GM18505 (cell line): ENCODE data around the gene KCNJ18.
"Not testable (repeated sequence)": the region's sequence is repeated elsewhere in the genome, so short reads cannot be mapped to it uniquely, and the experiment has no call there.

Experiments
- ATAC-seq: cut with Tn5 transposase; IDR thresholded peaks from one replicate; pipeline ENCODE4 v1.9.1; 2021; ENCODE audit not compliant: unreplicated experiment

KCNJ18 gene

DNA sequence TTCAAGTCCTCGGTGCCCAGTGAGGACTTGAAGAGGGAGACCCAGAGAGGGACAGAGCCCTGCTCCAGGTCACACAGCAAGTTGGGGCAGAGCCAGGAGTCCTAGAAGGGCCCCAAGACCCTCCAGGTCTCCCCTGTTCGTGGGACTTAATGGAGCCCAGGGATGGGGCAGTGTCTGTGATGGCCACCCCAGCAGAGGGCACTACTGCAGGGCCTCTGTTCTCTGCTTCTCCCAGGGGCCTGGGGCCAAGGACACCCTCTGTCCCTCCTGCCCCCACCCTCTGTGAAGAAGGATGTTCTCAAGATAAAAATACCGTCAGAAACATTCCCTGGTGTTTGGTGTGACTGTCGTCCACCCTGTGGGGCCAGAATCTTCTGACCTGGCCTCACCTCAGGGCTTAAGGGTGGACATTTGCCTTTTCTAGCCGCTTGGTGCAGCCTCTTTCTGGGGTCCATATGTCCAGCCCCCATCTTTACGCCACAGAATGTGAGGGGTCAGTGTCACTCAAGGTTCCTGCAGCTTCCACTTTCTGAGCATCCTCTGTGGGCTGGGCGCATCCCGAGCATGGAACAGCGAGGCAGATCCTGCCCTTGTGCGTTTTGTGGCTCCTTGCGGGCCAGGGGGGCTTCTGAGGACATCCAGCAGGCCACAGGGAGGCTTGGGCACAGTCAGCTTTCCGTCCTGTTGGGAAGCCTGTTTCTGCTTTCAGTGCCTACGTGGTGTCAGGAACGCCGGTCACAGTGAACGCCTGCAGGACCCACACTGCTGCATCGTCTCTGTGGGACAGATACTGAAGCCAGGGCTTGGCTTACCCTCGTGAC, at the start of gene KCNJ18:
KCNJ18 (plus strand) TSS at position 641 of the 821 bp plus-strand sequence. CDS start 10,264 bp downstream, outside the sequence.
- not testable (repeated sequence) for ATAC-seq

DNA sequence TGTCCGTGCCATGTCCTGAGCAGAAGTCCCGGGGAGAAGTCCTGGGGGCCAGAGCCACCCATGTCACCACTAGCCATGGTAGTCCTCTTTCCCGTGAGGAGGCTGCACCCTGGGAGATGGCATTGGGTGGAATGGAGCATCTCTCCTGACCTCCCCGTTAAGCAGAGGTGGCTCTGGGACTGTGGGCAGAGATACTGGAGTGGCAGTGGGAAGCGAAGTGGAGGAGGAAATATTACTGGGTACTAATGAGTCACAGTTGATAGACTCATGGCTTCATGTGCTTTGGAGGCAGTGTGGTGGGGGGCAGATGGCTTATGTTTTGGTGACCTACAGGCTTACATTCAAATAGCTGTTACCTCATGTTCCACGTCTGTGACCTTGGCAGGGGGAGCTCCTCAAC, 44.2 kb upstream of the KCNJ18 start:
- not testable (repeated sequence) for ATAC-seq

GRCh38 chr17:21650043-21650442, 42.3 kb upstream of the KCNJ18 start:
- not testable (repeated sequence) for ATAC-seq

DNA sequence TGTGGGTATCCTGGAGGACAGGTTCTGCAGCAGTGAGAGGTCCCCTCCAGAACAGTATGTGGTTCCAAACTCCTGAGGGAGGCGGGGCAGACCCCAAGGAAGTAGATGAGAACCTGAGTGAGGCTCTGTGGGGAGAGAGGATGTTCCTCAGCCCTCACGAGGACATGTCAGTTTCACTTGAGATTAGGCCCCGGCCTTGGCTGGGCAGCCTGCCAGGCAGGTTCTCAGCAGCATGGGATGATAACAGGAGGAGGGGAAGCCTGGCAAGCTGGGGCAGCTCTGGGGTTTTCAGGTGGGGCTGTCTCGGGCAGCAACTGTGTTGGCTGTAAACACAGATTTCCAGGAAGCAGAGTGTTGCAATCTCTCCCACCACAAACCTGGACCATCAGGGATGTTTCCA, 40.3 kb upstream of the KCNJ18 start:
- ATAC-seq: not testable (repeated sequence)

DNA sequence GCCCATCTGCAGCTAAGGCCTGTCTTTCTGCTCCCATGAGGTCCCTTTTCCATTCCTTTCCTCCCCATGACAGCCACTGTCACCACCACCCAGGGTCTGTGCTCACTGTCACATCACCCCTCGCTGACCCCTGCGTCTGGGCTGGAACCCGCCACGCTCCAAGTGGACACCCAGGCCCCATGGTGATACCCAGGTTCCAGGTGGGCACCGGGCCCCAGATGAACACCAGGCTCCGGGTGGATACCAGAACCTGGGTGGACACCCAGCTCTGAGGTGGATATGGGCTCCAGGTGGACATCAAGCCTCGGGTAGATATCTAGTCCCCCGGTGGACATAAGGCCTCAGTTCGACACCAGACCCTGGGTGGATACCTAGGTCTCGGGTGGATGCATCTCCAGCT, 39.1 kb upstream of the KCNJ18 start:
- not testable (repeated sequence) for ATAC-seq

- ATAC-seq: not testable (repeated sequence)
Observed at GRCh38 chr17:21656518-21657309, 35.6 kb upstream of the KCNJ18 start.

- ATAC-seq: not testable (repeated sequence)
Observed at GRCh38 chr17:21659635-21660034, 32.7 kb upstream of the KCNJ18 start.

DNA sequence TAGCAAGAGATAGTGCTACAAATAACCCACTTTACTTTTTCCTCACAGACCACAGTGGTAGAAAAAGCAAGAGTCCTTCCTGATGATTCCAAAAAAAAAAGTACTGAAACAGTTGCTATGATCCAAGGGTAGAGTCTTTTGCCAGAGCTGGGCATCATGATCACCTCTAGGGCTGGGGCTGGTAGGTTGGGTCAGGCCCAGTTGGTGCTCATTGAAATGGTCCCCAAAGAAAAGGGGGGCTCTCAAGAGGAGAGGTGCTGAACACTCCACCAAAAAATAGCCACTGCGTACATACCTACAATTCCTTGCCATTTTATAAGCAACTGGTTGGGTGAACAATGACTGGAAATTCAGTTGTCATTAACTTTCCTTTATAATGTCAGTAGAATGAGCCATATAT, 30.9 kb upstream of the KCNJ18 start:
- ATAC-seq: not testable (repeated sequence)

DNA sequence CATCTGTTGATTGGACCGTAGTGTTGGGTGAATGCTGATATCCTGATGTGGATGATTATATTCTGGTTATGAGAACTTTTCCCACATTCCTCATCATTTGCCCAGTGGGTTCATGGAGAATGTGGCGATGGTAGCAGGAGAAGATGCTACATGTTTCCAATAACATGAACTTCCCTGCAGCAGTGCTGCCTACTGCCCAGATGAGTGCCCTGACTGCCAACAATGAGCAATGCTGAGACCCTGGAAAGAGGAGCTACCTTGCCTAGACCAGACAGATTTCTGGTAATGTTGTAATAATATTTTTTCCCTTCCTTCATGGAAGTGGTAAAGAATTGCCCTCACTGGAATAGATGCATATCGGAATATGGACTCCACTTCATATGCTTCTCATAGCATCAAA, 29.2 kb upstream of the KCNJ18 start:
- not testable (repeated sequence) for ATAC-seq

GRCh38 chr17:21663614-21664474, 28.5 kb upstream of the KCNJ18 start:
- ATAC-seq: not testable (repeated sequence)

DNA sequence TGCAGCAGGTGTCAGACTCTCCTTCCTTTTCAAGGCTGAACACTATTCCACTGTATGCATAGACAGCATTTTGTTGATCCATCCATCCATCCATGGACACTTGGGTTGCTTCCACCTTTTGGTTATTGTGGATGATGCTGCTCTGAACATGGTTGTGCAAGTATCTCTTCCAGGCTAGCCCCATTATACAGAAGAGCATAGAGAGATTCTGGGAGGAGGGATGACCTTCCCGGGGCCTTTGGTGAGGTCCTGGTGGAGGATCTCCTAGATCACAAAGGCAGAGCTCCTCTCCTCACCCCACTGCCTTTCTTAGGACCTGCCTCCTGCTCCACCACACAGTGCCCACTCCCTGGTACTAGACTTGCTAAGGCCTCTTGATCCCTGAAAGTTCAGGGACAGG, 27.2 kb upstream of the KCNJ18 start:
- not testable (repeated sequence) for ATAC-seq

DNA sequence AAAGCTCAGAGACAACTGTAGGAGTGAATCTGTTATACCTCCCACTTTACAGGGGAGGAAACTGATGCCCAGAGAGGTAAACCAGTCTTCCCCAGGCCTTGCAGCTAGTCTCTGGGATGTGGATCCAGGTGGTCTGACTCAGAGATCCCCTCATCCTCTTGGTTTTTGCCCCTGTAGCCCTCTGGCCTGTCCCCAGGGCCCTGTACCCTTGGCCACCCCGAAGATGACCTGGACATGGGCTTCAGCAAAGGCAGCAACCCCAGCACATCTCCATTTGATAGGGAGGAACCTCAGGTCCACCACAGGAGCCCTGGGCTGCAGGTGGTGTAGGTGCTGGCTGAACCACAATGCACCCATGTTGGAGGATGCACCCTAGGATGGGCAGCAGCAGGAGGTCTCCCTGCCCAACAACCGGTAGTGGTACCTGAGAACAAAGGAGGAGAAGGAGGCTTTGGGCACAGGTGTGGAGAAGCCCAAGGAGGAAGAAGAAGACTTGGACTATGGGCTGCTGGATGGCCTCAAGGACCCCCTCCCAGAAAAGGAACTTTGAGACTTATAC, 26.3 kb upstream of the KCNJ18 start:
- not testable (repeated sequence) for ATAC-seq

- not testable (repeated sequence) for ATAC-seq
Observed at GRCh38 chr17:21666711-21667412, 25.5 kb upstream of the KCNJ18 start.

DNA sequence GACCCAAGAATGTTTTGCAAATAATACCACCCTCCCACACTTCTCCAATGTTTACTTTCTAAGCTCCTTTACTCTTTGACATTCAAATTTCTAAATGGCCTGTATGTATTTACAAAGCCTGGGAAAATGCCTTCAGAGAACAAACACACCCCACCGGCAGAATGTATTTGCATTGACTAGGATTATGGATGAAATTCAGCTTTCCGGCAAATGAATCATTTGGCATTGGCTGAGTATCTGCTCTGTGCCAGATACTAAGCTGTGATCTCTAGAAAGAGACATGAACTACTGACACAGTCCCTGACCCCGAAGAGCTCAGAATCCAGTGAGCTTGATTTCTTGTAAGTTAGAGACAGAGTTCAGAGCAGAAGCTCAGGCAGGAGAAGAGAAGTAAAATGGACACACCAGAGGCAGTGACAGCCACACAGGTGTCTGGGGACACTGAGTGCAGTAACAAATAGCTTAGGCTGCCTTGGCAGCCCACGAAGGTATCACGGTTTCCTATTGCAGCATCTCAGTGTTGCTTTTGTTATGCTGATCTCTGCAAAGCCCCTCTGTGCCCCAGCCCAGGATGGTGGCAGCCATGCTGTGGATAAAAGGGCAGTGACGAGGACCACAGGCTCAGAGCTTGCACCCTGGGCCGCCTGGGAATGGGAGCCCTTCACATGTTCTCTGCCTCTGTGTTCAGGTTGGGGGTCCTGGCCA, 24.8 kb upstream of the KCNJ18 start:
- ATAC-seq: not testable (repeated sequence)

DNA sequence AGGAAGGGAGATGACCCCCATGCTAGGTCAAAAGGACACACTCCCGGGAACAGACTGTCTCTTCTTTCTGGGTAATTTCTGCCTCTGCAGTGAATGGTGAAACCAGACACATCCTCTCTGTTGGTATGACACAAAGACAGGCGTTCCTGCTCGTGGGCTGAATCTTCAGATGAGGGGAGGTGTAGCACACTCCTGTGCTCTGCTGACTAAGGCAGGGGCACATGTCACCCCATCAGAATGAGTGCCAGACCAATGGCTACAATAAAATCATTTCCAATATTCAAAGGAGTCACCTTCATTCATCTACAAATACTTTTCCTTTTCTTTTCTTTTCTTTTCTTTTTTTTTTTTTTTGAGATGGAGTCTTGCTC, 24.2 kb upstream of the KCNJ18 start:
- ATAC-seq: not testable (repeated sequence)

GRCh38 chr17:21668746-21669508, 23.4 kb upstream of the KCNJ18 start:
- ATAC-seq: not testable (repeated sequence)

- not testable (repeated sequence) for ATAC-seq
Observed at GRCh38 chr17:21669616-21670360, 22.5 kb upstream of the KCNJ18 start.
